ENCODE results near the gene C17orf67. TPM values are rescaled to one million over a fixed set of nuclear protein-coding genes. Genes with fewer than 3 reads are reported as not detected.

Gene C17orf67
- total RNA-seq, 1 experiment from 2014 or later, result 1.0 TPM

DNA sequence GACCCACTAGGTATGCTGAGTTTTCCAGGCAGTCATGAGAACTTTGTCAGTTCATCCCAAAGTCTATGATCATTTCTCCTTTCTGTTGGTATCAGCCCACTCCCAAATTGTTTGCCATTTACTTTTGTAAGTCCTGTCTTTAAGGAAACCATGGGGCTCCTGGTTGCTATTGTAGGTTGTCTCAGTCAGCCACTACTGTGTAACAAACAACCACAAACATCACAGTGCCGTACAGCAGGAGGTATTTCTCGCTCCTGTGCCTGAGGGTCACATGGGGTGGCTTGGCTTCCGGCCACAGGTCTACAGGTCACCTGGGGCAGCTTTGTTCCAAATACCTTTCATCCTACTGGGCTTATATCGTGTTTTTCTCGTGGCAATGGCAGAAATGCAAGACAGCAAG lies 71.6 kb downstream of the C17orf67 start:
- Histone ChIP-seq H2BK15ac (ENCODE audit: low read depth, low read length) (no peak overlapping the region), H3K27ac (ENCODE audit: insufficient read length, low read depth, low read length) (no peak overlapping the region), H3K9me3 (ENCODE audit: control insufficient read depth, low read depth, low read length) (no peaks in the 10 kb centered on the region), H2AFZ (ENCODE audit: low read length) (no peak overlapping the region), H3K4me1 (ENCODE audit: insufficient read depth, low read length) (no peaks in the 10 kb centered on the region), H3K23ac (ENCODE audit: insufficient read length, low read depth, low read length) (no peak overlapping the region), H2BK20ac (ENCODE audit: low read depth, low read length, poor library complexity, severe bottlenecking) (no peak overlapping the region), H3K27me3 (ENCODE audit: insufficient read depth, low read length) (no peaks in the 10 kb centered on the region), H2AK5ac (ENCODE audit: insufficient read length, low read length) (no peak overlapping the region), H3K9ac (ENCODE audit: extremely low read depth, insufficient read length, low read length) (no peak overlapping the region), H4K8ac (replicated peaks; ENCODE audit: insufficient read length, low read depth, low read length) (no peak overlapping the region), H4K20me1 (ENCODE audit: control insufficient read depth, insufficient read depth, insufficient read length) (no peaks in the 10 kb centered on the region), H3T11ph (ENCODE audit: low read length) (no peak overlapping the region), H3K18ac (ENCODE audit: insufficient read length, low read depth, low read length) (no peak overlapping the region), H2BK5ac (ENCODE audit: insufficient read length, low read length) (no peak overlapping the region), H3K4me2 (ENCODE audit: insufficient read depth, insufficient read length, low read length) (no peak overlapping the region), H3K4ac (ENCODE audit: low read depth, low read length) (no peak overlapping the region), H3K79me1 (ENCODE audit: insufficient read depth, low read depth, low read length, poor library complexity, severe bottlenecking) (no peaks in the 10 kb centered on the region), H3K23me2 (ENCODE audit: insufficient read length, low read depth, low read length, poor library complexity, severe bottlenecking) (no peaks in the 10 kb centered on the region), H2BK12ac (ENCODE audit: insufficient read length, low read depth, low read length) (no peak overlapping the region), H4K5ac (ENCODE audit: insufficient read length, low read depth, low read length) (no peak overlapping the region), H3K14ac (ENCODE audit: insufficient read depth, low read length) (no peak overlapping the region), H2BK120ac (ENCODE audit: low read depth, low read length, poor library complexity, severe bottlenecking) (no peak overlapping the region), H3K56ac (ENCODE audit: insufficient read length, low read depth, low read length) (no peak overlapping the region), H3K79me2 (ENCODE audit: insufficient read depth, low read length) (no peaks in the 10 kb centered on the region), H4K91ac (ENCODE audit: insufficient read length, low read depth, low read length) (no peak overlapping the region)
- TF ChIP-seq, protein P1, sequence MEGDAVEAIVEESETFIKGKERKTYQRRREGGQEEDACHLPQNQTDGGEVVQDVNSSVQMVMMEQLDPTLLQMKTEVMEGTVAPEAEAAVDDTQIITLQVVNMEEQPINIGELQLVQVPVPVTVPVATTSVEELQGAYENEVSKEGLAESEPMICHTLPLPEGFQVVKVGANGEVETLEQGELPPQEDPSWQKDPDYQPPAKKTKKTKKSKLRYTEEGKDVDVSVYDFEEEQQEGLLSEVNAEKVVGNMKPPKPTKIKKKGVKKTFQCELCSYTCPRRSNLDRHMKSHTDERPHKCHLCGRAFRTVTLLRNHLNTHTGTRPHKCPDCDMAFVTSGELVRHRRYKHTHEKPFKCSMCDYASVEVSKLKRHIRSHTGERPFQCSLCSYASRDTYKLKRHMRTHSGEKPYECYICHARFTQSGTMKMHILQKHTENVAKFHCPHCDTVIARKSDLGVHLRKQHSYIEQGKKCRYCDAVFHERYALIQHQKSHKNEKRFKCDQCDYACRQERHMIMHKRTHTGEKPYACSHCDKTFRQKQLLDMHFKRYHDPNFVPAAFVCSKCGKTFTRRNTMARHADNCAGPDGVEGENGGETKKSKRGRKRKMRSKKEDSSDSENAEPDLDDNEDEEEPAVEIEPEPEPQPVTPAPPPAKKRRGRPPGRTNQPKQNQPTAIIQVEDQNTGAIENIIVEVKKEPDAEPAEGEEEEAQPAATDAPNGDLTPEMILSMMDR (conservative IDR thresholded peaks at IDR 0.05), result no peak
- H3K36me3 Mint-ChIP-seq (ENCODE audit: insufficient read depth in 1 of 3, low read depth in 3 of 3), result no peaks in the 10 kb centered on the region
- peaks cover 1 to 2% of the 10 kb centered on the region in 2 experiments; a peak in 1 of 4 replicates for H3K4me1 Mint-ChIP-seq
- no peaks in the 10 kb centered on the region for H3K9me3 Mint-ChIP-seq
- H3K27me3 Mint-ChIP-seq (ENCODE audit: low read depth), result peaks cover 6% of the 10 kb centered on the region
- H3K27ac Mint-ChIP-seq, result no peak overlapping the region
- no peak for DNase-seq
- WGBS (ENCODE audit: extremely low coverage, insufficient read length, low lambda C conversion rate), result no CpG with 5 or more reads among the region's 5 CpGs
- no peak overlapping the region for H3K4me3 Mint-ChIP-seq

Data from H9 (cell line).